ENCODE measurements around the gene AGAP3.

The AGAP3 gene

DNA sequence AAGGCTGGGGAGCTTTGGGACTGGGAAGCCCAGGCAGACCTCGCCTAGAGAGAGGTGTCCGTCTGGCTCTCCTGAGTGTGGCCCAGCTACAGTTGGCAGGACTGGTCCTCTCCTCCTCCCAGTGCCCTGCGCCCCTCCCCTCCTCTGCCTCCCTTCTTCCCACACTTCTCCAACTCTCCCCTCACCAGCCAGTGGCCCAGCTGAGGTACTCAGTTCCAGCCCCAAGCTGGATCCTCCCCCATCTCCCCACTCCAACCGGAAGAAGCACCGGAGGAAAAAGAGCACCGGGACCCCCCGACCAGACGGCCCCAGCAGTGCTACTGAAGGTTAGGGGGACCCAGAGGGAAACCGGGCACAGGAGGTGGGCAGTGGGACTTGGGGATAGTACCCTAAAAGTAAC lies 53.5 kb downstream of the AGAP3 start:
- DNase-seq (ENCODE audit: low spot score): no peak
- TF ChIP-seq, protein P1, sequence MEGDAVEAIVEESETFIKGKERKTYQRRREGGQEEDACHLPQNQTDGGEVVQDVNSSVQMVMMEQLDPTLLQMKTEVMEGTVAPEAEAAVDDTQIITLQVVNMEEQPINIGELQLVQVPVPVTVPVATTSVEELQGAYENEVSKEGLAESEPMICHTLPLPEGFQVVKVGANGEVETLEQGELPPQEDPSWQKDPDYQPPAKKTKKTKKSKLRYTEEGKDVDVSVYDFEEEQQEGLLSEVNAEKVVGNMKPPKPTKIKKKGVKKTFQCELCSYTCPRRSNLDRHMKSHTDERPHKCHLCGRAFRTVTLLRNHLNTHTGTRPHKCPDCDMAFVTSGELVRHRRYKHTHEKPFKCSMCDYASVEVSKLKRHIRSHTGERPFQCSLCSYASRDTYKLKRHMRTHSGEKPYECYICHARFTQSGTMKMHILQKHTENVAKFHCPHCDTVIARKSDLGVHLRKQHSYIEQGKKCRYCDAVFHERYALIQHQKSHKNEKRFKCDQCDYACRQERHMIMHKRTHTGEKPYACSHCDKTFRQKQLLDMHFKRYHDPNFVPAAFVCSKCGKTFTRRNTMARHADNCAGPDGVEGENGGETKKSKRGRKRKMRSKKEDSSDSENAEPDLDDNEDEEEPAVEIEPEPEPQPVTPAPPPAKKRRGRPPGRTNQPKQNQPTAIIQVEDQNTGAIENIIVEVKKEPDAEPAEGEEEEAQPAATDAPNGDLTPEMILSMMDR (conservative IDR thresholded peaks at IDR 0.05; ENCODE audit: low read depth): no peak
- ChIA-PET POLR2A (ENCODE audit: low non-redundant PET) (no interaction called here), CTCF (no interaction called here)
- H3K27ac ChIP-seq: peak overlapping the region; percentile 13; the same call in 1 of the 2 replicates

DNA sequence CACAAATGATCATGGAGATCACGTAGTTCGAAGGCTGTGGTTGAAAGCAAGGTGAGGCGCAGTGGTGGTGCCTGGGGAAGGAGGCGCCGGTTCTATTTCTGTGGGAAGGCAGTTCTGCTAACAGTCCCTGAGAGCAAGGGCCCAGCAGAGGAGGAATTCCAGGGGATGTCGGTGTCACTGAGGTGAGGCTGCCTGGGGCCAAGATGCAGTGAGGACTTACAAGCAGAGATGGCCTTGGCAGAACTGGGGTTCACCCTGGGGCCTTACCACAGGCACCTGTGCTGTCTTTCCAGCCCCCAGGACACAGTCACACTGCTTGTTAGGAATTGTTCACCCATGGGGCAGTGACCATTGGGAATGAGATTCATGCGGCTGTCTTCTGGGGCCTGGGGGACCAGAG lies 54.6 kb downstream of the AGAP3 start:
- no peak overlapping the region for H3K27ac ChIP-seq
- TF ChIP-seq, protein P1 (conservative IDR thresholded peaks at IDR 0.05; ENCODE audit: low read depth): no peak
- ChIA-PET CTCF (interaction anchor here (0.7 kb wide), 1 partner anchor 31 kb away, joined by 3 read pairs; no protein-coding TSS in a partner anchor), POLR2A (ENCODE audit: low non-redundant PET) (interaction anchor here (0.5 kb wide), 1 partner anchor 28 kb away, joined by 5 read pairs; no protein-coding TSS in a partner anchor)
- DNase-seq (ENCODE audit: low spot score): no peak

DNA sequence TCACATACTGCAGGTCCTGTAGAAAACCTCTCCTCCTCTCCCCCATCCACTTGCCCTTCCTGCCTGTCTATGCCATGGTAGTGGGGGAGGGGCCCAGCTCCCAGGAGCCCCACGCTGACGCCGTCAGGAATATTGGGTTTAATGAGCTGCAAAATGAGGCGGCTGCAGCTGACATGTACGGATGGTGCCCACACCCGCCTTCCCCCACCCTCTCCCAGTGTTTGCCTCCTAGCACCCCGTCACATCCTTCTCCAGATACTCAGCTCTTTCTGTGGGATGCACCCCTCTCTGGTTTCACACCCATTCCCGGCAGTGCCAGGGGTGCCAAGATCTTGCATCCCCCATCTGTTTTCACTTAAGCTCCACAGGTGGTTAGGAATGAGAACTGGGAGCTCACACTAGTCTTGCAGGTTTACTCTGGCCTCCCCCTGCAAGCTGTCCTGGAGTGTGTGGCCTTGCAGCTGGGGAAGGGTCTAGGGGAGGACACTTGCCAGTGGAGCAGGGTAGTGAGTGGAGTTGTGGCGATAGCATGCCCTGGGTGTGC lies 55.1 kb downstream of the AGAP3 start:
- TF ChIP-seq, protein P1 (conservative IDR thresholded peaks at IDR 0.05; ENCODE audit: low read depth): no peak
- ChIA-PET CTCF (interaction anchor here (0.7 kb wide), 2 partner anchors 10 to 31 kb away, joined by 3 read pairs; no protein-coding TSS in a partner anchor), POLR2A (ENCODE audit: low non-redundant PET) (interaction anchor here (0.5 kb wide), 1 partner anchor 29 kb away, joined by 5 read pairs; no protein-coding TSS in a partner anchor)
- no peak overlapping the region for H3K27ac ChIP-seq
- no peak for DNase-seq (ENCODE audit: low spot score)

DNA sequence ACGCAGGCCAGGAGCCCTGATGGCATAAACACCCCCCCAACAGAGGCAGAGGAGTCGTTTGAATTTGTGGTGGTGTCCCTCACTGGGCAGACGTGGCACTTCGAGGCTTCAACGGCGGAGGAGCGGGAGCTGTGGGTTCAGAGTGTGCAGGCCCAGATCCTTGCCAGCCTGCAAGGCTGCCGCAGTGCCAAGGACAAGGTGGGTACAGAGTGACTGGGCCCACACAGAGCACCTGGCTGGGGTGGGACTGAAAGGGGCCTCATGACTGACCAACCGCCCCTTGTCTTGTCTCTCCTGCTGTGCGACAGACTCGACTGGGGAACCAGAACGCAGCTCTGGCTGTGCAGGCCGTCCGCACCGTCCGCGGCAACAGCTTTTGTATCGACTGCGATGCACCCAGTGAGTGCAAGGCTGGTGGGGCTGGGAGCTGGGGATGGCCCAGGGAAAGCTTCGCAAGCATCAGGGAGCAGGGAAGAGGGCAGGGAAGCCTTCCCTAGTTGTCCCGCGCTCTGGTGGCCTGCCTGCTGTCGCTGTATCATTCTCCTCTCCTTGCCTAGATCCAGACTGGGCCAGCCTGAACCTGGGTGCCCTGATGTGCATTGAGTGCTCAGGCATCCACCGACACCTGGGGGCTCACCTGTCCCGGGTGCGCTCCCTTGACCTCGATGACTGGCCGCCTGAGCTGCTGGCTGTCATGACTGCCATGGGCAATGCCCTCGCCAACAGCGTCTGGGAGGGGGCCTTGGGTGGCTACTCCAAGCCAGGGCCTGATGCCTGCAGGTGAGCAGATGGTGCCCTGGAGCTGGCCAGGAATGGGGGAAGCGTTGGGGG lies 55.8 kb downstream of the AGAP3 start:
- no peak for DNase-seq (ENCODE audit: low spot score)
- ChIA-PET POLR2A (ENCODE audit: low non-redundant PET) (no interaction called here), CTCF (interaction anchor here (0.6 to 0.7 kb wide), 2 partner anchors 10 to 31 kb away, joined by 3 to 6 read pairs; no protein-coding TSS in a partner anchor)

DNA sequence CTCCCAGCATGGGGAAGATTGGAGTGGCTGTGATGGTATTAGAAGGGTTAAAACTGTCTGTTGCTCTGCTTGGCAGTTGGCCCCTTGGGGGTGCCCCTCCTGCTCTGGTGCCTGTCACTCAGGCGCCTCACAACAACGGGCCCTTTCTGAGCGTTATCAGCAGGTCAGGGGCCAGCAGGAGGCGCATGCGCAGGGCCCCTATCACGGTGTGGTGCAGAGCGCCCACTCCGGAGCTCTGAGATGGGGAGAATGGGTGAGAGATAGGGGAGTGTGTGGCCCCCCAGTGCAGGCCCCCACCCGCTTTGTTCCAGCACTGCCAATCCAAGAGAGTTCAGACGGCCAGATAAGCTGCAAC lies 56.4 kb downstream of the AGAP3 start:
- TF ChIP-seq, protein P1 (conservative IDR thresholded peaks at IDR 0.05; ENCODE audit: low read depth): no peak
- H3K27ac ChIP-seq: no peak overlapping the region
- ChIA-PET POLR2A (ENCODE audit: low non-redundant PET) (no interaction called here), CTCF (no interaction called here)
- DNase-seq (ENCODE audit: low spot score): no peak

More for the DNA sequence above, 55.8 kb downstream of the AGAP3 start:
- H3K27ac ChIP-seq: no peak overlapping the region
- TF ChIP-seq, protein P1 (conservative IDR thresholded peaks at IDR 0.05; ENCODE audit: low read depth): no peak

DNA sequence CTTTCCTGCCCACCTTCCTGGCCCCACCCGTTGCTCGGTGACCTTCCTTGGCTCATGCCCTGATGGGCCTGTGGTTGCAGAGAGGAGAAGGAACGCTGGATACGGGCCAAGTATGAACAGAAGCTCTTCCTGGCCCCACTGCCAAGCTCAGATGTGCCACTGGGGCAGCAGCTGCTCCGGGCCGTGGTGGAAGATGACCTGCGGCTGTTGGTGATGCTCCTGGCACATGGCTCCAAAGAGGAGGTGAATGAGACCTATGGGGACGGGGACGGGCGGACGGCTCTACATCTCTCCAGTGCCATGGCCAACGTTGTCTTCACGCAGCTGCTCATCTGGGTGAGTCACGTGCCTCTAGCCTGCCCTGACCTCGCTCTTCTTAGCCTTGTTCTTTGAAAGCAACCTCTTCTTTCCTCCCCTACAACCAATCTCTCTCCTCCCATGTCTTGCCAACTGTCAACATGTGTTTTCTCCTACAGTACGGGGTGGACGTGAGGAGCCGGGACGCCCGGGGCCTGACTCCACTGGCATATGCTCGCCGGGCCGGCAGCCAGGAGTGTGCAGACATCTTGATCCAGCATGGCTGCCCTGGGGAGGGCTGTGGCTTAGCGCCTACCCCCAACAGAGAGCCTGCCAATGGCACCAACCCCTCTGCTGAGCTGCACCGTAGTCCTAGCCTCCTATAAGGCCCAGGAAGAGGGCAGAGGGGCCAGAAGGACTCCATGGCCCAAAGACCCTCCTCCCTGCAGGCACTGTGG lies 57.2 kb downstream of the AGAP3 start:
- CTCF ChIA-PET: no interaction called here
- TF ChIP-seq, protein P1 (conservative IDR thresholded peaks at IDR 0.05; ENCODE audit: low read depth): no peak
- no peak for DNase-seq (ENCODE audit: low spot score)
- no peak overlapping the region; the same call in 1 of the 2 replicates for H3K27ac ChIP-seq
- POLR2A ChIA-PET (ENCODE audit: low non-redundant PET): no interaction called here
